CD14-positive monocyte (primary cell): ENCODE results near the gene AGO3. TPM values are rescaled to one million over a fixed set of nuclear protein-coding genes. Genes with fewer than 3 reads are reported as not detected.

Source experiments
- DNase-seq, 3 donors: peaks; one replicate each; pipeline ENCODE4 v3.0.0-alpha.2; 2011 to 2022
- H2AFZ ChIP-seq: 2 replicates; pipeline ENCODE4 v1.6.0; 2012; ENCODE audit warnings: mild to moderate bottlenecking, low read depth, low read length, inconsistent platforms; ENCODE audit not compliant: insufficient read depth, poor library complexity, severe bottlenecking
- H3K27ac ChIP-seq, 2 donors: 1 replicate in 1 of 2; 2 replicates in 1 of 2; pipeline ENCODE4 v1.5.1; 2012 to 2013; ENCODE audit warnings: low read length in 2 of 2, control low read depth in 1 of 2, inconsistent platforms in 1 of 2, low read depth in 1 of 2, mild to moderate bottlenecking in 1 of 2
- H3K27me3 ChIP-seq, 2 donors: one replicate each; pipeline versions ENCODE4 v1.6.0 to v1.6.1; 2011 to 2013; ENCODE audit warnings: low read length in 2 of 2; ENCODE audit not compliant: control insufficient read depth in 2 of 2, insufficient read depth in 2 of 2
- H3K36me3 ChIP-seq, 2 donors: replicated peaks in 1 of 2; 1 replicate in 1 of 2; 2 replicates in 1 of 2; pipeline versions ENCODE4 v1.5.1 to v1.6.1; 2012 to 2013; ENCODE audit warnings: low read length in 2 of 2, control low read depth in 1 of 2, inconsistent platforms in 1 of 2, mild to moderate bottlenecking in 1 of 2; ENCODE audit not compliant: insufficient read depth in 2 of 2, control insufficient read depth in 1 of 2
- H3K4me1 ChIP-seq, 2 donors: 1 replicate in 1 of 2; 2 replicates in 1 of 2; pipeline versions ENCODE4 v1.5.1 to v1.6.1; 2012 to 2013; ENCODE audit warnings: low read length in 2 of 2, control low read depth in 1 of 2, inconsistent platforms in 1 of 2, mild to moderate bottlenecking in 1 of 2, moderate library complexity in 1 of 2; ENCODE audit not compliant: insufficient read depth in 2 of 2, control insufficient read depth in 1 of 2
- H3K4me2 ChIP-seq: replicated peaks from 2 replicates; pipeline ENCODE3; 2012; ENCODE audit warnings: low read length, moderate library complexity, mild to moderate bottlenecking; ENCODE audit not compliant: poor library complexity, severe bottlenecking; ENCODE audit errors: extremely low read depth
- H3K4me3 ChIP-seq, 3 experiments: fragments of 200-600 bp in 1 of 3; sonication (generic) in 1 of 3; replicated peaks in 1 of 3; 1 replicate in 2 of 3; 2 replicates in 1 of 3; pipeline ENCODE4 v1.5.1; 2011 to 2013; ENCODE audit warnings: low read length in 3 of 3, mild to moderate bottlenecking in 3 of 3, control low read depth in 2 of 3, low read depth in 2 of 3, inconsistent platforms in 1 of 3, moderate library complexity in 1 of 3
- H3K79me2 ChIP-seq: 2 replicates; pipeline ENCODE4 v1.6.0; 2012; ENCODE audit warnings: mild to moderate bottlenecking, control low read depth, inconsistent platforms, low read length, moderate library complexity; ENCODE audit not compliant: insufficient read depth
- H3K9ac ChIP-seq: 2 replicates; pipeline ENCODE4 v1.6.0; 2017; ENCODE audit warnings: low read length, mild to moderate bottlenecking; ENCODE audit not compliant: insufficient read depth, poor library complexity, severe bottlenecking
- H3K9me3 ChIP-seq, 2 donors: replicated peaks in 1 of 2; 1 replicate in 1 of 2; 2 replicates in 1 of 2; pipeline versions ENCODE4 v1.5.1 to v1.6.1; 2012 to 2013; ENCODE audit warnings: low read length in 2 of 2, control low read depth in 1 of 2; ENCODE audit not compliant: control insufficient read depth in 1 of 2, insufficient read depth in 1 of 2
- H4K20me1 ChIP-seq: 2 replicates; pipeline ENCODE4 v1.6.0; 2012; ENCODE audit warnings: mild to moderate bottlenecking, low read length, control low read depth, moderate library complexity; ENCODE audit not compliant: insufficient read depth
- H3K27ac Mint-ChIP-seq, 7 donors: one replicate each; pipeline ENCODE4 v1.8.0; 2020; ENCODE audit warnings: mild to moderate bottlenecking in 7 of 7, mixed read lengths in 7 of 7, moderate library complexity in 6 of 7, inconsistent platforms in 2 of 7
- H3K27me3 Mint-ChIP-seq, 3 donors: one replicate each; pipeline ENCODE4 v1.8.0; 2021 to 2022; ENCODE audit warnings: low read depth in 3 of 3, mild to moderate bottlenecking in 3 of 3, mixed read lengths in 3 of 3, moderate library complexity in 3 of 3, inconsistent platforms in 1 of 3
- H3K36me3 Mint-ChIP-seq, 2 donors: one replicate each; pipeline ENCODE4 v1.8.0; 2020; ENCODE audit warnings: mixed read lengths in 2 of 2, inconsistent platforms in 1 of 2, mild to moderate bottlenecking in 1 of 2
- H3K4me1 Mint-ChIP-seq: one replicate; pipeline ENCODE4 v1.8.0; 2020; ENCODE audit warnings: mild to moderate bottlenecking, mixed read lengths
- H3K4me3 Mint-ChIP-seq, 2 donors: one replicate each; pipeline ENCODE4 v1.8.0; 2020; ENCODE audit warnings: mild to moderate bottlenecking in 2 of 2, mixed read lengths in 2 of 2, moderate library complexity in 1 of 2
- H3K9me3 Mint-ChIP-seq, 7 donors: one replicate each; pipeline ENCODE4 v1.8.0; 2020 to 2022; ENCODE audit warnings: mixed read lengths in 7 of 7, mild to moderate bottlenecking in 6 of 7, moderate library complexity in 6 of 7, inconsistent platforms in 2 of 7
- CTCF ChIP-seq: fragments of 200-600 bp; IDR thresholded peaks from one replicate; pipeline ENCODE4 v1.8.0; 2022; ENCODE audit warnings: antibody characterized with exemption, mild to moderate bottlenecking
- WGBS: methylation state at CpG from one replicate; pipeline ENCODE4 v1.1.5; 2013; ENCODE audit warnings: missing lambda C conversion rate; ENCODE audit not compliant: insufficient coverage; 5-methylcytosine and 5-hydroxymethylcytosine counted together
- intact Hi-C, 2 donors: fragments of 100-400 bp; cut with micrococcal nuclease; formaldehyde crosslinking; loops; one replicate each; pipeline versions ENCODE4 v1.15.0 to v1.15.1; 2023
- polyA plus RNA-seq, 3 donors: library from polyadenylated mRNA; depleted of rRNA in 1 of 3; unstranded in 2 of 3; stranded (reverse) in 1 of 3; fragments of 300-500 nt in 2 of 3; fragments of >200 nt in 1 of 3; fragmentation: Illumina TruSeq in 2 of 3; gene quantifications; 1 replicate in 2 of 3; 2 replicates in 1 of 3; pipeline ENCODE4 v1.2.3, GENCODE V29; 2012 to 2021

The AGO3 gene
- polyA plus RNA-seq, 3 donors = 6.3 to 9.0 (median 8.3) TPM

GRCh38 chr1:36080236-36080635 lies 149.3 kb downstream of the AGO3 start:
- peaks cover 16 to 21% of the 10 kb centered on the region in 2 donors for H3K4me1 ChIP-seq
- H4K20me1 ChIP-seq = no peaks in the 10 kb centered on the region
- H3K9ac ChIP-seq = no peak overlapping the region
- H3K79me2 ChIP-seq = no peaks in the 10 kb centered on the region
- H3K27ac Mint-ChIP-seq = no peak overlapping the region
- no peak overlapping the region for H3K4me3 Mint-ChIP-seq
- no peak for DNase-seq
- H3K4me2 ChIP-seq = no peak overlapping the region
- peaks cover 19 to 27% (median 24%) of the 10 kb centered on the region in 3 donors for H3K27me3 Mint-ChIP-seq
- H3K4me1 Mint-ChIP-seq = peaks cover 18% of the 10 kb centered on the region
- no peaks in the 10 kb centered on the region for H3K36me3 ChIP-seq
- no CpG with 5 or more reads among the region's 3 CpGs for WGBS
- peaks cover 0 to 20% of the 10 kb centered on the region in 2 donors for H3K27me3 ChIP-seq
- no peaks in the 10 kb centered on the region for H3K36me3 Mint-ChIP-seq
- no peak overlapping the region for H3K4me3 ChIP-seq
- TF ChIP-seq CTCF = no peak
- no peaks in the 10 kb centered on the region for H3K9me3 ChIP-seq
- intact Hi-C loops = no loop called here
- no peak overlapping the region for H2AFZ ChIP-seq
- H3K27ac ChIP-seq = no peak overlapping the region
- peaks cover 0 to 6% (median 0%) of the 10 kb centered on the region in 7 donors for H3K9me3 Mint-ChIP-seq

- Mint-ChIP-seq H3K27ac (peak overlapping the region in 1 of 7 donors; percentile 78), H3K4me1 (peaks cover 14% of the 10 kb centered on the region), H3K27me3 (peaks cover 19 to 28% (median 27%) of the 10 kb centered on the region in 3 donors), H3K4me3 (no peak overlapping the region), H3K36me3 (no peaks in the 10 kb centered on the region), H3K9me3 (peaks cover 0 to 6% (median 0%) of the 10 kb centered on the region in 7 donors)
- H3K9me3 ChIP-seq = no peaks in the 10 kb centered on the region
- H3K4me1 ChIP-seq = peaks cover 14 to 17% of the 10 kb centered on the region in 2 donors
- H3K27ac ChIP-seq = no peak overlapping the region
- H3K27me3 ChIP-seq = peaks cover 0 to 21% of the 10 kb centered on the region in 2 donors
- H3K4me2 ChIP-seq = no peak overlapping the region
- intact Hi-C loops = no loop called here
- no peaks in the 10 kb centered on the region for H3K36me3 ChIP-seq
- H2AFZ ChIP-seq = no peak overlapping the region
- H3K9ac ChIP-seq = no peak overlapping the region
- H4K20me1 ChIP-seq = no peaks in the 10 kb centered on the region
- TF ChIP-seq CTCF = no peak
- no peak for DNase-seq
- H3K4me3 ChIP-seq = no peak overlapping the region
- no peaks in the 10 kb centered on the region for H3K79me2 ChIP-seq
- WGBS = 72% methylated on average over 3 of the region's 6 CpGs
Observed at GRCh38 chr1:36080801-36081200, 149.9 kb downstream of the AGO3 start.
